HepG2 (cell line): ENCODE measurements around the gene UAP1L1. TPM values are rescaled to one million over a fixed set of nuclear protein-coding genes. Genes with fewer than 3 reads are reported as not detected.

ENCODE experiments used
- CBX2 ChIP-seq, 2 experiments: fragments of 200-600 bp in 1 of 2; sonication (generic); formaldehyde crosslinking in 1 of 2; IDR thresholded peaks; 2 replicates each; pipeline versions ENCODE4 v1.7.0 to v1.8.1; 2018 to 2022; ENCODE audit warnings: low read depth in 2 of 2, low read length in 1 of 2, mild to moderate bottlenecking in 1 of 2, missing genetic modification reagents in 1 of 2
- IKZF4 ChIP-seq: sonication (generic); formaldehyde crosslinking; IDR thresholded peaks from 2 replicates; pipeline ENCODE4 v1.5.1; 2020; ENCODE audit warnings: borderline replicate concordance, mild to moderate bottlenecking, low read depth, missing genetic modification reagents; ENCODE audit errors: not compliant biosample characterization
- LRRFIP1 ChIP-seq: sonication (generic); formaldehyde crosslinking; conservative IDR thresholded peaks from 2 replicates; pipeline ENCODE4 v1.4.0; 2020; ENCODE audit warnings: missing genetic modification reagents
- REPIN1 ChIP-seq: sonication (generic); formaldehyde crosslinking; IDR thresholded peaks from 2 replicates; pipeline ENCODE4 v1.8.0; 2022; ENCODE audit warnings: missing genetic modification reagents, low read depth, mild to moderate bottlenecking, borderline replicate concordance
- SAP130 ChIP-seq: IDR thresholded peaks from 2 replicates; pipeline ENCODE4 v1.6.1; 2016; ENCODE audit warnings: low read depth
- SETDB1 ChIP-seq: sonication (generic); formaldehyde crosslinking; IDR thresholded peaks from 2 replicates; pipeline ENCODE4 v1.5.1; 2020; ENCODE audit warnings: missing genetic modification reagents, mild to moderate bottlenecking, borderline replicate concordance
- TCF7 ChIP-seq: sonication (generic); IDR thresholded peaks from 2 replicates; pipeline ENCODE4 v1.6.1; 2016; ENCODE audit warnings: antibody characterized with exemption, low read depth
- ZNF407 ChIP-seq: sonication (generic); formaldehyde crosslinking; IDR thresholded peaks from one replicate; pipeline ENCODE4 v1.5.1; 2020; ENCODE audit warnings: mild to moderate bottlenecking, missing genetic modification reagents; ENCODE audit errors: not compliant biosample characterization
- ZNF414 ChIP-seq: sonication (generic); formaldehyde crosslinking; IDR thresholded peaks from 2 replicates; pipeline ENCODE4 v1.5.0; 2020; ENCODE audit warnings: missing genetic modification reagents
- ZSCAN31 ChIP-seq: sonication (generic); formaldehyde crosslinking; IDR thresholded peaks from 2 replicates; pipeline ENCODE4 v1.5.0; 2020; ENCODE audit warnings: low read depth, mild to moderate bottlenecking, missing genetic modification reagents
- ZUFSP ChIP-seq: sonication (generic); formaldehyde crosslinking; IDR thresholded peaks from 2 replicates; pipeline ENCODE4 v1.9.0; 2021; ENCODE audit warnings: missing genetic modification reagents, mild to moderate bottlenecking, borderline replicate concordance
- polyA plus RNA-seq, 8 experiments: library from polyadenylated mRNA; depleted of rRNA in 3 of 8; stranded (reverse) in 7 of 8; unstranded in 1 of 8; fragments of >200 nt; fragmentation: Illumina TruSeq in 4 of 8; extraction: Trizol in 4 of 8; gene quantifications; 2 replicates each; pipeline versions ENCODE4 v1.2.1 to v1.2.3, GENCODE V29; 2011 to 2016; ENCODE audit warnings: low read depth in 4 of 8, missing spikeins in 1 of 8, mixed read lengths in 1 of 8; ENCODE audit not compliant: insufficient read depth in 1 of 8
- total RNA-seq, 5 experiments: library from RNA; depleted of rRNA; stranded (reverse); fragments of >200 nt; fragmentation: Illumina TruSeq; extraction: Trizol; gene quantifications; 2 replicates each; pipeline ENCODE4 v1.2.3, GENCODE V29; 2016; ENCODE audit warnings: low read depth in 1 of 5

UAP1L1 gene
- total and polyA plus RNA-seq, 2 of the 13 experiments (the other 11 are each of a cell fraction or from before 2014, with no cell fraction given) = 5.4 to 6.4 TPM

- TF ChIP-seq SETDB1 (CRISPR knock-in tag) (no peak), LRRFIP1 (CRISPR knock-in tag) (no peak), IKZF4 (CRISPR knock-in tag) (no peak), ZNF414 (CRISPR knock-in tag) (0 out of 2 replicates have a peak, but pooled peaks have one; percentile 47), REPIN1 (CRISPR knock-in tag) (no peak; the same call in 1 of the 2 replicates), ZNF407 (no peak), TCF7 (no peak), CBX2 (IDR thresholded peaks at IDR 0.05; ENCODE audit: low read depth, low read length) (no peak), CBX2 (CRISPR knock-in tag; IDR thresholded peaks at IDR 0.05; ENCODE audit: low read depth) (no peak), SAP130 (CRISPR knock-in tag) (peak; percentile 55), ZSCAN31 (CRISPR knock-in tag) (no peak), ZUFSP (CRISPR knock-in tag) (no peak)
Observed at GRCh38 chr9:137064027-137064879, 13.1 kb upstream of the UAP1L1 start (continued).
